Smooth muscle cell of trachea (primary cell): Measurements from ENCODE around the gene CTH. TPM values are rescaled to one million over a fixed set of nuclear protein-coding genes. Genes with fewer than 3 reads are reported as not detected.

Source experiments
- total RNA-seq: library from RNA; depleted of rRNA; stranded (reverse); fragments of >200 nt; gene quantifications from 2 replicates; pipeline ENCODE4 v1.2.1, GENCODE V29; 2014

Gene CTH
- total RNA-seq: 3.8 and 4.4 TPM in 2 replicates

GRCh38 chr1:70410604-70411359, at the start of gene CTH:
TSS of gene CTH (plus strand) at chr1:70411268. CDS start at chr1:70411416, 148 bp downstream.

Other genes with a start within 250 kb of the CTH start
- 15.5 and 32.3 TPM in 2 replicates for gene LRRC40, start 205.7 kb upstream of the CTH start, total RNA-seq
- gene SRSF11, start 189.9 kb upstream of the CTH start, total RNA-seq: 113 and 143 TPM in 2 replicates
- gene ANKRD13C, start 56.5 kb upstream of the CTH start, total RNA-seq: 30.1 and 34.2 TPM in 2 replicates